GM18519 (cell line): ENCODE measurements around the gene ARL4A.
"Not testable (repeated sequence)": the region's sequence is repeated elsewhere in the genome, so short reads cannot be mapped to it uniquely, and the experiment has no call there.

Experiments
- ATAC-seq: cut with Tn5 transposase; IDR thresholded peaks from one replicate; pipeline ENCODE4 v1.9.1; 2021; ENCODE audit warnings: mild to moderate bottlenecking, moderate library complexity; ENCODE audit not compliant: unreplicated experiment, low FRiP score

ARL4A gene

DNA sequence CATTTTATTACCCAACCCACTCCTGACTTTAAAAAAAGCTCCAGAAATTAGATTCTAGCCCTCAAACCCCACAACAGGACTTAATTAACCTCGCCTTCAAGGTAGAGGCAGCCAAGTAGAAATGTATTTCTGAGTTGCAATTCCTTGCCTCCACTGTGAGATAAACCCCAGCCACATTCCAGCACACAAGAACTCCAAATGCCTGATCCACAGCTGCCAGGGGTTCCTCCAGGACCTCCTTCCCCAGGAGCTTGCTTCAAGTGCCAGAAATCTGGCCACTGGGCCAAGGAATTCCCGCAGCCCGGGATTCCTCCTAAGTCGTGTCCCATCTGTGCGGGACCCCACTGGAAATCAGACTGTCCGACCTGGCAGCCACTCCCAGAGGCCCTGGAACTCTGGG, 25.9 kb upstream of the ARL4A start:
- no peak for ATAC-seq

DNA sequence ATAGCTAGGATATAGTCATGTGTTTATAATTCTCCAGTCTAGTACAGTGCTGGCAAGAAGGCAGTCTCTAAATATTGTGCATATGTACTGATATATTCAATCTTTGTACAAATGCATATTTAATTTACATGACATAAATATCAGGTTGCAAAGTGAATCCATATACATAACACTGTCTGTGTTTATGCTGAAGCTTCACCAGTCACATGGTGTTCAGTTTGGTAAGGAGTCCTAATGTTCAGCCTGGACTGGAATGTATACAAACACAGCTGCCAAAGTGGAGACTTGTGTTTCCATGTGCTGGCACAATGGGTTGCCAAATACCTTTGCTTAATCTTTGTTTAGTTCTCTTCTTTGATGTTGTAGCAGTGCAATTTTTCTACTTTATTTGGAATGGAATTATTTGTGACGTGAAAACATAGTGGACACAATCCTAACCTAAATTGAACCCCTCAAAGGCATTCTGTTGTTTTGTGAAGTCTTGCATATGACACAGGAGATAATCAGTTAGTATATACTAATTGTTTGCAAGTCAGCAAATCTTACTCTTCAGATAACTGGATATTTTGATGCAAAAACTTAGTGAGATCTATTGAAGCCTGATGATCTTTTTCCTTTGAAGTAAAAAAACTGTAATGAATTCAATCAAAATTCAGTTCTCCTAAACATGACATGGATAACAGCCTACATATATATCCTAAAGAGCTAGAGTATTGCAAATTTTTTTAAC, 17.3 kb upstream of the ARL4A start:
- ATAC-seq: no peak

DNA sequence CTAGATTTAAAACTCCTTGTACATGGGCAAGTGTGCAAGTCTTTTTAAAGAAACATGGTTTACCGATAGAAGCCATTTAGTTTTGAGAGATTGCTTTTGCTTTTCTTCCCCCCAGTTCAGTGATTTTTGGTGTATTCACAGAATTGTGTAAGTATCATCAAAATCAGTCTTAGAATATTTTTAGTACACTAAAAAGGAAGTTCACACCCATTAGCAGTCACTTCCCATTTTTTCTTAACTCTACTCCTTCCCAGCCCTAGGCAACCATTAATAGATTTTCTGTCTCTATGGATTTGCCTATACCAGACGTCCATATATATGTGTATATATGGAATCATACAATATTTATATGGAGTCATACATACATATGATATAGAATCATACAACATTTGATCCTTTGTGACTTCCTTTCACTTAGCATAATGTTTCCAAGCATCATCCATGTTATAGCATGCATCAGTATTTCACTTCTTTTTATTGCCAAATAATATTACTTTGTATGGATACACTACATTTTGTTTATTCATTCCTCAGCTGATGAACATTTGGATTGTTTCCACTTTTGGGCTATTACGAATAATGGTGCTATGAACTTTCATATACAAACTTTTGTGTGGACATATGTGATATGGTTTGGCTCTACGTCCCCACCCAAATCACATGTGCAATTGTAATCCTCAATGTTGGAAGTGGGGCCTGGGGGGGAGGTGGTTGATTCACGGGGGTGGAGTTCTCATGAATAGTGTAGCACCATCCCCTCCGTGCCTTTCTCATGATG, 16.5 kb upstream of the ARL4A start:
- no peak for ATAC-seq

DNA sequence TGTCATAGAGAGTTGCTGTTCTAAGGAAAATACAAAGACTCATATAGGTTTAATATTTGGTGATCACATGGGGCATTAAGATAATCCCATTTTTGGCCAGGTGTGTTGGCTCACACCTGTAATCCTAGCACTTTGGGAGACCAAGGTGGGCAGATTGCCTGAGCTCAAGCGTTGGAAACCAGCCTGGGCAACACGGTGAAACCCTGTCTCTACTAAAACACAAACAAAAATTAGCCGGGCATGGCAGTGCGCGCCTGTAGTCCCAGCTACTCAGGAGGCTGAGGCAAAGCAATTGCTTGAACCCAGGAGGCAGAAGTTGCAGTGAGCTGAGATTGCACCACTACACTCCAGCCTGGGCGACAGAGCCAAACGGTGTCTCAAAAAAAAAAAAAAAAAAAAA, 14.0 kb upstream of the ARL4A start:
- ATAC-seq: not testable (repeated sequence)

DNA sequence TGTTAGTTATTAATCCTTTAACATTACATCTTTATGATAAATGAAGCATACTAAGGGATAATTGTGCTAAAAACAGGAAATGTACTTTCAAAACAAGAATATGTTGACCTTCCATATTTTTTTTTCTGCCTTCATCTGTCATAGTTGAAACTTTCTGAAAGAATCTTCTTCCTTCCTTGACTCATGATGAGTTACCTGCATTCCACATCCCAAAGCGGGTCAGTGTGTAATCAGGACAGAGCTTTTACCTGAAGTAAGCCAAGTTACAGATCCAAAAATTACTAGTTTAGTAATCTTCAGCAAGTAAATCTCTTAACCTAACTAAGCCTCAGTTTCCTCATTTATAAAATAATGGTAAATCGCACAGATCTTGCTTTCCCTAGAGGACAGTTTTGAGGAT, 13.4 kb upstream of the ARL4A start:
- no peak for ATAC-seq

DNA sequence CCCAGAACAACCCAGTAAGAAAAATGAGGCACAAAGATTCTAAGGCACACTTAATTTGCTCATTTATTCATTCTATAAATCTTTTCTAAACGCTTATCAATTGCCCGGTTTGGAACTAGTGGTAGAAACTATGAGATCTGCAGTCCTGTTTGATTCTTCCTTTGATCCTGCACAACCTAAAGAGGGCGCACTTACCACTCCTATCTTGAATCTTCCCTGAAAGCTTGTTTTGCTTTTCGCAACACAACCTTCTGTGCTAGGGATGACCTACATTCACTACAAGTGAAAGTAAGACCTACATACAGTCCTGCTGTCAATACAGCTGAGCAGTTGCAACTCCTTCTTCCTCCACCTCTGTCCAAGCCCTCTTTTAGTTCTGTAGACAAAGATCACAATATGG, 12.6 kb upstream of the ARL4A start:
- peak; percentile 72 for ATAC-seq

DNA sequence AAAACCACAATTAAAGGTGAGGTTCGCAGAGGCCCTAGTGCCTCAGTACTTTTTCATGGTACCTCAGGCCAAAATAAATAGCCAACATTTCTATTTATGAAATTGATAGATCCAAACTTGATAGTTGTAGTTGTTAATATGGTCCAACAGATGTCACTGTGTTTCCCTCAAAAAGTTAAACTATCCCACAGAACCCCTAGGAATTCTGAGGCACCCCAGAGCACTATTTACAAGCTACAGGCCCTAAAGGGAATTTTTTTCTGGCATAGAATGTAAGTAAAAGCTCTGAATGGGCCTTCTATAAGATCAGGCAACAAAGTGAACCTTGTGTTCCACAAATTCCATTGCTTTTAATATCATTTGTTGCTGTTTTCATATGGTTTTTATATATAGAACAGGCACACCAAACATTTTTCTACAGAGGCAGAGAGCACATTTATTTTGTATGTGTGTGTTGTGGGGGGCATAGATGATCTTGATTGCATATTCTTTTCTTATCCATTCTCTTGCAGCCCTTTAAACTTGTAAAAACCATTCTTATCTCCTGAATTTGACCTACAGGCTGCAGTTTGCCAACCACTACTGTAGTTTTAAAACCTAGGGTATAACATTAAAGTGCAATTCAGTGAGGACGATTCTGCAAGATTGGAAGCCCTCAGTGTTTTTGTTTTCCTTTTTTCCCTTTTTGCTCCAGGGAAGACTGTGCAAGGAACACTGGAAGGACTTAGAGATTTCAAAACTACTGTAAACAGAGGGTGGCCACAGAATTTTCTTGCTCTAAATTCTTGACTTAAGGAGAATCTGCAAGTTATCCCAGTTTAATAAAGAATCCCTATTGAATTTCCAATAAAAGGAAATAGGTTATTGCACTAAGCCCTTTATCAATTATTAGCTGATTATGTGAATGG, 3.5 kb upstream of the ARL4A start:
- no peak for ATAC-seq

DNA sequence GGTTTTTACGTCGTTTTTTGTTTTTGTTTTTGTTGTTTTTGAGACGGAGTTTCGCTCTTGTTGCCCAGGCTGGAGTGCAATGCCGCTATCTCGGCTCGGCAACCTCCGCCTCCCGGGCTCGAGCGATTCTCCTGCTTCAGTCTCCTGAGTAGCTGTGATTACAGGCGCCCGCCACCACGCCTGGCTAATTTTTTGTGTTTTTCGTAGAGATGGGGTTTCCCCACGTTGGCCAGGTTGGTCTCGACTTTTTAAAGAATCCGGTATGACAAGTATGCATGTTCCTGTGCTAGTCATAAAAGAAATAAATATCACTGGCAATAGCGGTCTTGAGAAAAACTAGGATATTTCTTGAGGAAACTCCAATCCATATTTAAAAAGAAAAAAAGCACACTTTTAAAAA, 2.7 kb upstream of the ARL4A start:
- ATAC-seq: no peak

DNA sequence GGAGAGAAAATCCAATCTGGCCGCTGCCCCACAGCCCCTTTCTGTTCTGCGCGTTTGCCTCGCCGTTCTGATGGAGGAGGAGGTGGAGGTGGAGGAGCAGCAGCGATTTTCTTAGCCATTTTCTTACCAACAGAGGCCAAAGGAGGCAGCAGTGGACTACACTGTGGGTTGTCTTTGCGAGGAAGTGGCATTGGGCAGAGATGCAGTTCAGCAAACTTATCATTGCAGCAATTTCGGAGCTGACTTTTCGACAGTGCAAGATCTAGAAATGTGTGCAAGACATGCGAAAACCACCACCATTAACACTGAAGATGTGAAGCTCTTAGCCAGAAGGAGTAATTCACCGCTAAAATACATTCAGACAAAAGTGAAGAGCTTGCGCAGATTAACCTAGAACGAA, 1.9 kb upstream of the ARL4A start:
- no peak for ATAC-seq

DNA sequence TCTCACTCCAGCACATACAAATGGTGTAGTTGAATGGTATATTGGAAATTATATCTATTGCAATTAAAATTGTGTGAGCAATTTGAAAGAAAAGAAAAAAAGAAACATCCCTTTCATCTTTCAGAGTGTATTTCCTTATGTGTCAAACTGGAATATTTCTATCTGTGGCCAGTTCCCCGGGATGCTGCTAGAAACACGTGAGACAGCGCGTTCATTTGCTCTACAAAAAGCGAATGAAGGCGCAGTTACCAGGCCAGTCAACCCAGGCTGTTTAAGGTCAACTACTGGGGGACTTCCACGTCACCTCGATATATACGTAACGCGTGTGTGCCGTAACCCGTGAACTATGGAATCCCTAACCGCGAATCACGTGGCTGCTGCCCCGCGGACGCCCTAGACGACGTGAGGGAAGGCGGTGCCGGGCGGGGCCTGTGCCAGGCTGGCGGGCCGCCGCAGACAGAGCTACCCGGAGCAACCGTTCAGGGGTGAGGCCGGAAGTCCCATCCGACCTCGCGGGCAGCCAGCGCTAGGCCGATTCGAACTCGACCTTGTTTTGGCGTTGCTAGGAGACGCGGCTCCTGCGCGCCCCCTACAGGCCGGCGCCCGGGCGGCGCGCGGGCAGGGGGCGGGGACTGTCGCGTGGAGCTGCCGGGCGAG, 1.1 kb upstream of the ARL4A start:
- ATAC-seq: peak; percentile 81

DNA sequence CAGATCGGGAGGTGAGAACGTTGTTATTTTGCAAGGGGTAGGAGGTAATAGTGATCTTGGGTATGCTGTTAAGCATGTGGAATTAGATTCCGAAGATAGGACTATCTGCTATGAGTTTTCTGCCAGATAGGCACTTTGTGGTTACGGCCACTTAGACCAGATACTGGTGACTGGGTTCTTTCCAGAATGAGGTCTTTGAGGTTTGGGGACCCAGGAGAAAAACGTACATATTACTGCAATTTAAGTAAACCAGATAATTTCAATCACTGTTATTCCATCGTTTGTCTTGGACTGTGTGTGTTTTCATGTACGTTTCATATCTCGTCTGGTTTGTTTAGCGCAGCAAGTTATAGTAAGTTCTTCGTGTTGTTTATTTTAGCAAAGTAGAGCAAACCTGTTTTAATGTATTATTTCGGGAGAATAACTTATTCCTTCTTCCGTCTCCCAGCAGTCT, 312 bp downstream of the ARL4A start:
- ATAC-seq: no peak

DNA sequence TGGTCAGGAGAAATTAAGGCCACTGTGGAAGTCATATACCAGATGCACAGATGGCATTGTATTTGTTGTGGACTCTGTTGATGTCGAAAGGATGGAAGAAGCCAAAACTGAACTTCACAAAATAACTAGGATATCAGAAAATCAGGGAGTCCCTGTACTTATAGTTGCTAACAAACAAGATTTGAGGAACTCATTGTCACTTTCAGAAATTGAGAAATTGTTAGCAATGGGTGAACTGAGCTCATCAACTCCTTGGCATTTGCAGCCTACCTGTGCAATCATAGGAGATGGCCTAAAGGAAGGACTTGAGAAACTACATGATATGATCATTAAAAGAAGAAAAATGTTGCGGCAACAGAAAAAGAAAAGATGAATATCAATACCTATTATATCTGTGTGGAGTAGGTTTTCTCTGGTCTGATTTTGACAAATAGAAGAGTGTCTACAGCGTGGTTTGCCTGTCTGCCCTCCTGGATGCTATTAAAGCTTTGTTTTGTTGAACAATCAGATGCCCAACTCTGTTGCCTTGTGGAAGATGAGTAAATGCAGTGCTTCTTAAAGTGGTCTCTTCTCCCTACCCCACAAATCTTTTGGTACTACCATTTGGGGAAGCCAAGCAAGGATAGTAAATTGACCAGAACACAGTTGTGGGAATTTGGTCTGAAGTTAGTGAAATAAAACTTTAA, 1.2 kb downstream of the ARL4A start:
- ATAC-seq: not testable (repeated sequence)

DNA sequence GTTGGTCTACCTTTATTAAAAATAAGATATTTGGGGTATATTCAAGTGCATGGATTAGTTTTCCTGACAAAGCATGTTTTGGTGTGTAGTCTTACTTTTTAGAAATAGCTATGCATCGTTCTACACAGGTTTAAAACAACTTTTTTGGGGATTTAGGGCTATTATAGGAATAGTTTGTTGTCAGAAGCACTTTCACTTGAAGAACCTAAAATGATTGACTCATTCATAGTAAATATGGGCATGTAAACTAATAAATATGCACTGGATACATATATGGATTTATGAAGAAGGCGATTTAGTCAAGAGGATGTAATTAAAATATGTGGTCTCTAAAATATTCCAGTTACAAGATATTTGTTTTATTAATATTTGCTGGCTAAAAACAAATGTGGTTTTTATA, 2.0 kb downstream of the ARL4A start:
- ATAC-seq: no peak

DNA sequence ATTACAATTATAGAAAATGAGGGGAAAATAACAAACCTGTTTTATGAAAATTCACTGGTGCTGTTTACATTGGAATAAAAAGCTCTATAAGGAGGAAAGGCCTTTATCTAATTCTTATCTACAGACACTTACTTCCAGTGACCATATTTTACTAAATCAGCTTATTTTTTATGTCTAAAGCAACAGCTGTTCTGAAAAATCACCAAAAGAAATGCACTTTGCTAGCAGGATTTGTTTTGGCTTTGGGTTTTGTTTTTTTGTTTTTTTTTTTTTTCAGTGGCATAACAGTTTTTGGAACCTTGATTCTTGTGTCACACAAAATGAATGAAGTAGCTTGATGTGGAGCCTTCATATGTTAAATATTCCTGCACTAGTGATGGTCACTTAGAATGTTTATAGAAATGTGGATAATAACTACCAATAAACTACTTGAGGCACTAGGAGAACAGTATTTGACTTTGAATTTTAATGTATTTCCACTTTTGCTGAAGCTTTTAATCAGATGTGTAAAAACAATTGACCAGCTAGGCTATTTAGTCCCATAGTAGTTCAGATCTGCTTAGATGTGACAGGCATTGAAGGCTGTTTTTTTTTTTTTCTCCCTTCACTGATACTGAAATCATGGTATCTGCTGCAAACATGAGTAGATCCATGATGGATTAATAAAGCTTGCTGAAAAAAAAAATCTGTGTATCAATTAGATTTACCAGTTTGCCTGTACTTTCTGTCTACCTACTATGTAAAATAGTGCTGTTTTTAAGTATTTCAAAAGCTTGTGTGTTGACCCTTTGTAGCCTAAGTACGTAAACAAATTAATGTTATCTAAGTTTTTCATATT, 2.8 kb downstream of the ARL4A start:
- no peak for ATAC-seq

DNA sequence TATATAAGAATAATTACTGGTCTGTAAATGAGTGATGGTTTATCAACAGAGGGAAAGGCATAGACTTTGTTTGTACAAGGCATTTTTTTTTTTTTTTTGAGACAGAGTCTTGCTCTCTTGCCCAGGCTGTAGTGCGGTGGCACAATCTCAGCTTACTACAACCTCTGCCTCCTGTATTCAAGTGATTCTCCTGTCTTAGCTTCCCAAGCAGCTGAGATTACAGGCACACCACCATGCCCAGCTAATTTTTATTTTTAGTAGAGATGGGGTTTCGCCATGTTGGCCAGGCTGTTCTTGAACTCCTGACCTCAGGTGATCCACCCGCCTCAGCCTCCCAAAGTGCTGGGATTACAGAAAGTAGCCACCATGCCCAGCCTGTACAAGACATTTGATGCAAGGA, 4.0 kb downstream of the ARL4A start:
- ATAC-seq: not testable (repeated sequence)

DNA sequence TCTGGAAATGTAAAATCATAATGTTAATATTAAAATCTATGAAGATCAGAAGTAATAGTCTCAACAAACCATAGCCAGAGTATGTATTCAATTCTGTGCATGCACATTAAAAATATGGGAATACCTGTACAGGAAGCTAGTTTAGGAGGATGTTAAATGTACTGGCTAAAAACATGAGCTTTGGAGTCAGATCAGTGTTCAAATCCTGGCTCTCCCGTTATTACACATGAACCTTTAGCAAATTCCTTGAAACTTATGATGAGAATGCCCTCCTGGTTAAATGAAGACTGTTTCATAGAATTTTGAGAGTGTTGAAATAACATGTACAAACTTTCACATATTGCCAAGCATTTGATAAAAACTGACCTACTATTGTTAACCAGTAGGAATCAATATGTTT, 4.6 kb downstream of the ARL4A start:
- no peak for ATAC-seq

DNA sequence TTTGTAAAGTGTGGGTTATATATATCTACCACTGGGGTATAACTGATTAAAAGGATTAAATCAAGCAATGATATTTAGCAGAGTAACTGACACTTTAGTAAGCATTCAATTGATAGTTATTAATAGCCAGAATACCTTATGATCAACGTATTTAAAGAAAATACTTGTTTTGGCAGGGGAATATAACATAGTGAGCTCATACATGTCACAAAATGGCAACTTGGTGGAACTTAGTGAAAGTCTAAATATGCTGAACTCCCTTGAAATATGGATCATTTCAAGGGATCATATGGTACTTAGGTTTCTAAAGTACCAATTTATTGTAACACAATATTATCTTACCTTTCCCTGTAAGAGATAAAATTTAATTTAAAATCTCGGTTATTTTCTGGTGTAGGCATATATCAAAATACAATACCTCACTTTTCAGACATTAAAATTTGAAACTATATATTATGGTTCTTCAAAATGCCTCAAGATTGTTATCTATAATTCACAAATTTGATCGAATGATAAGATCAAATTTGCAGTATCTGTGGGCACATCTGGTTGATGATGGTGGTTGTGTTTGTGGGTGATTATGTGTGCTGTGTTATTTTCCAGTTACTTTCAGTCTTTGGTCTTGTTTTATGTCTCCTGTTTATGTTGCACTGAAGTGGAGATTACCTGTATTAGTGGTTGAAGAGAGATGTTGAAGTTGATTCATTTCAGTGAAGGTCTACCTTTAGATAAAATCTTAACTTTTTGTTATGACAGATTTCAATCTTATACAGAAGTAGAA, 5.2 kb downstream of the ARL4A start:
- no peak for ATAC-seq

DNA sequence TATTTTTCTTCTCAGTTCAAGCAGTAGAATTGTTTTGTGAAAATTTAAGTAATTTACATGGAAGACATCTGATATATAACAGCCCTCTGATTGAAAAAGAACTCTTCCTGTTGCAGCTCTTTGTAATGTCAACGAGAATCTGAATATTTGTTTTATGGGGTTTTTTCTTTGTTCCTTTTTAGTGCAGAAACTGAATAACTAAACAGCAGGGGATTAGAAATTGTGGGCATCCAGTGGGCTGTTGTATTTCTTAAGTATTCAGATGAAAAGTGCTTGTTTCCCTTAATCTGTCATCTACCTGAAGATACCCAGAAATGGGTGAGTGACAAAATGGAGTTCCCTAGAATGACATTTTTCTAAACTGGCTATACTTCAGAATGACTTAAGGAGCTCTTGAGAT, 7.4 kb downstream of the ARL4A start:
- ATAC-seq: no peak
